Measurements from ENCODE around the gene PHC2.

The PHC2 gene

DNA sequence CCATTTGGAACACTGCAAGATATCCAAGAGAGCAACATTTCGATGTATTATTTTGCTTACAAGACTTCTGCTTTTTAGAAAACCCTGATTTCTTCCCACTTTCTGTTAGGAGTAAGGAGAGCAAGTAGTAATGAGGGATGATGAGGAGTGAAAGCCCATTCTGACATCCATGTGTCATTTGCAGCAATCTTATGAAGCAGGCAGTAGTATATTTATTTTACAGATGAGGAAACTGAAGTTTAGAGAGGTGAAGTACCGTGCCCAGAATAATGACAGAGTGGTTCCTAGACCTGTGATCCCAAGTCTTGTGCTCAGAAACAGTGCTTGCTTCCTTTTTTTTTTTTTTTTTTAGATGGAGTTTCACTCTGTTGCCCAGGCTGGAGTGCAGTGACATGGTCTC lies 34.4 kb upstream of the PHC2 start:
- no peak for TF ChIP-seq ISL1 (CRISPR knock-in tag; IDR thresholded peaks at IDR 0.05)
- no peak for TF ChIP-seq ZNF8 (CRISPR knock-in tag; IDR thresholded peaks at IDR 0.05)
- no peak for TF ChIP-seq PPARA (CRISPR knock-in tag; IDR thresholded peaks at IDR 0.05; ENCODE audit: borderline replicate concordance)
- TF ChIP-seq TCF4 (CRISPR knock-in tag; IDR thresholded peaks at IDR 0.05; ENCODE audit: borderline replicate concordance) = no peak
- TF ChIP-seq, protein P1, sequence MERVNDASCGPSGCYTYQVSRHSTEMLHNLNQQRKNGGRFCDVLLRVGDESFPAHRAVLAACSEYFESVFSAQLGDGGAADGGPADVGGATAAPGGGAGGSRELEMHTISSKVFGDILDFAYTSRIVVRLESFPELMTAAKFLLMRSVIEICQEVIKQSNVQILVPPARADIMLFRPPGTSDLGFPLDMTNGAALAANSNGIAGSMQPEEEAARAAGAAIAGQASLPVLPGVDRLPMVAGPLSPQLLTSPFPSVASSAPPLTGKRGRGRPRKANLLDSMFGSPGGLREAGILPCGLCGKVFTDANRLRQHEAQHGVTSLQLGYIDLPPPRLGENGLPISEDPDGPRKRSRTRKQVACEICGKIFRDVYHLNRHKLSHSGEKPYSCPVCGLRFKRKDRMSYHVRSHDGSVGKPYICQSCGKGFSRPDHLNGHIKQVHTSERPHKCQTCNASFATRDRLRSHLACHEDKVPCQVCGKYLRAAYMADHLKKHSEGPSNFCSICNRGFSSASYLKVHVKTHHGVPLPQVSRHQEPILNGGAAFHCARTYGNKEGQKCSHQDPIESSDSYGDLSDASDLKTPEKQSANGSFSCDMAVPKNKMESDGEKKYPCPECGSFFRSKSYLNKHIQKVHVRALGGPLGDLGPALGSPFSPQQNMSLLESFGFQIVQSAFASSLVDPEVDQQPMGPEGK (CRISPR knock-in tag; IDR thresholded peaks at IDR 0.05; ENCODE audit: borderline replicate concordance) = no peak
- no peak for ATAC-seq

DNA sequence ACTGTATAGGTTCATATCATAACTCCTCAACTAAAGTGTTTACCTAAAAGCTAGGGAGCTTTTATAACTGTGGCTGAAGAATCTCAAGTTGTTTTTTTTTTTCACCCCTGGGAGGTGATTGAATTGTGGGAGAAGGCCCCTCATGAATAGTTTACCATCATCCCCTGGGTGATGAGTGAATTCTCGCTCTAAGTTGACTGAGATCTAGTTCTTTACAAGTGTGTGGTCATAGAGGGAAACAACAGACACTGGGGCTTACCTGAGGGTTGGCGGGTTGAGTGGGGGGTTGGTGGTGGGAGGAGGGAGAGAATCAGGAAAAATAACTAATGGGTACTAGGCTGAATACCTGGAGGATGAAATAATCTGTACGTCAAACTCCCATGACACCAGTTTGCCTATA lies 33.7 kb upstream of the PHC2 start:
- TF ChIP-seq ZNF565 (CRISPR knock-in tag; conservative IDR thresholded peaks at IDR 0.05; ENCODE audit: low read depth) = no peak
- no peak for ATAC-seq

DNA sequence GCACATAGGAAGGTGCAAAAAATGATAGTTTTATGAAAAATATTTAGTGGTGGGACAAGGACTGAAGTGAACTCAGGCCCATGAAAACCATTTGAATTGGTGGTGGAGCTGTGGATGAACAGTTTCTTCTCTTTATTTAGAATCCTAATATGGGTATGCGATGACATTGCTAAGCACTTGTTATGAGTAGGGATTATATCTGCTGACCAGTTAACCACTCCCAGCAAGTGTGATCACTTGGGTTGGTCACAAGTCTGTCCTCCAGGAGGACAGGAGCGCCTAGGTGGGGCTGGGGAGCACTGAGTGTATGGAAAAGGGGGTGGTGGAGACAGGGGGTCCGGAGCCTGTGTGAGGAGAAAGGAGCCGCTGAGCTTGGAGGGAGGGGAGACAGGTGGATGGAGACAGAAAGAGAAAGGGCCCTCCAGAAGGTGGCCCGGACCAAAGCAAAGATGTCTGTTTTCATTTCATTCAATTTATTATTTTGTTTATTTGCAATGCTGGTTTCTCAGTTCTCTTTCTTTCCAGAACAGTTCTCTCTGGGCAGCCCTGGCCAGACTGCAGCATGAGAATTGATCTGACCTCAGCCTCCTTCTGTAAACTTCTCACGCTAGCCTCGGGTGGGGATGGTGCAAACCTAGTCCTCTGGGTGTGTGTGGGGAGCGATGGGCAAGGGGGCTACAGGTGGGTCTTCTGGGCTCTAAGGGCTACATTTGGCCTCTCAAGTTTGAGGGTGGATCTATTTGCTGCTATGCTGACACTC lies 31.7 kb upstream of the PHC2 start:
- no peak for ATAC-seq
- TF ChIP-seq ZC3H10 (CRISPR knock-in tag; IDR thresholded peaks at IDR 0.05) = no peak
- no peak for TF ChIP-seq PPARA (CRISPR knock-in tag; IDR thresholded peaks at IDR 0.05; ENCODE audit: borderline replicate concordance)
- TF ChIP-seq ZNF70 (CRISPR knock-in tag; IDR thresholded peaks at IDR 0.05) = no peak
- TF ChIP-seq TOX (CRISPR knock-in tag; IDR thresholded peaks at IDR 0.05; ENCODE audit: borderline replicate concordance) = no peak
- TF ChIP-seq CSDC2 (CRISPR knock-in tag; IDR thresholded peaks at IDR 0.05) = no peak
- TF ChIP-seq, protein P1 (CRISPR knock-in tag; IDR thresholded peaks at IDR 0.05; ENCODE audit: borderline replicate concordance) = no peak
- TF ChIP-seq ARNTL (CRISPR knock-in tag; IDR thresholded peaks at IDR 0.05; ENCODE audit: borderline replicate concordance, low read depth) = no peak
- no peak for TF ChIP-seq OSR1 (CRISPR knock-in tag; IDR thresholded peaks at IDR 0.05)
- TF ChIP-seq, protein P2, sequence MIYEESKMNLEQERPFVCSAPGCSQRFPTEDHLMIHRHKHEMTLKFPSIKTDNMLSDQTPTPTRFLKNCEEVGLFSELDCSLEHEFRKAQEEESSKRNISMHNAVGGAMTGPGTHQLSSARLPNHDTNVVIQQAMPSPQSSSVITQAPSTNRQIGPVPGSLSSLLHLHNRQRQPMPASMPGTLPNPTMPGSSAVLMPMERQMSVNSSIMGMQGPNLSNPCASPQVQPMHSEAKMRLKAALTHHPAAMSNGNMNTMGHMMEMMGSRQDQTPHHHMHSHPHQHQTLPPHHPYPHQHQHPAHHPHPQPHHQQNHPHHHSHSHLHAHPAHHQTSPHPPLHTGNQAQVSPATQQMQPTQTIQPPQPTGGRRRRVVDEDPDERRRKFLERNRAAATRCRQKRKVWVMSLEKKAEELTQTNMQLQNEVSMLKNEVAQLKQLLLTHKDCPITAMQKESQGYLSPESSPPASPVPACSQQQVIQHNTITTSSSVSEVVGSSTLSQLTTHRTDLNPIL (CRISPR knock-in tag; IDR thresholded peaks at IDR 0.05; ENCODE audit: low read depth) = no peak
- TF ChIP-seq ISL1 (CRISPR knock-in tag; IDR thresholded peaks at IDR 0.05) = no peak
- no peak for TF ChIP-seq ZFP3 (CRISPR knock-in tag; IDR thresholded peaks at IDR 0.05)
- no peak for TF ChIP-seq SNAI2 (CRISPR knock-in tag; IDR thresholded peaks at IDR 0.05)
- no peak for TF ChIP-seq RARB (CRISPR knock-in tag; IDR thresholded peaks at IDR 0.05)
- TF ChIP-seq ZFP30 (CRISPR knock-in tag; IDR thresholded peaks at IDR 0.05) = no peak
- TF ChIP-seq ESRRG (CRISPR knock-in tag; IDR thresholded peaks at IDR 0.05) = no peak
- no peak for TF ChIP-seq ZNF565 (CRISPR knock-in tag; conservative IDR thresholded peaks at IDR 0.05; ENCODE audit: low read depth)
- TF ChIP-seq, protein P3, sequence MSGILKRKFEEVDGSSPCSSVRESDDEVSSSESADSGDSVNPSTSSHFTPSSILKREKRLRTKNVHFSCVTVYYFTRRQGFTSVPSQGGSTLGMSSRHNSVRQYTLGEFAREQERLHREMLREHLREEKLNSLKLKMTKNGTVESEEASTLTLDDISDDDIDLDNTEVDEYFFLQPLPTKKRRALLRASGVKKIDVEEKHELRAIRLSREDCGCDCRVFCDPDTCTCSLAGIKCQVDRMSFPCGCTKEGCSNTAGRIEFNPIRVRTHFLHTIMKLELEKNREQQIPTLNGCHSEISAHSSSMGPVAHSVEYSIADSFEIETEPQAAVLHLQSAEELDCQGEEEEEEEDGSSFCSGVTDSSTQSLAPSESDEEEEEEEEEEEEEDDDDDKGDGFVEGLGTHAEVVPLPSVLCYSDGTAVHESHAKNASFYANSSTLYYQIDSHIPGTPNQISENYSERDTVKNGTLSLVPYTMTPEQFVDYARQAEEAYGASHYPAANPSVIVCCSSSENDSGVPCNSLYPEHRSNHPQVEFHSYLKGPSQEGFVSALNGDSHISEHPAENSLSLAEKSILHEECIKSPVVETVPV (CRISPR knock-in tag; IDR thresholded peaks at IDR 0.05) = no peak

DNA sequence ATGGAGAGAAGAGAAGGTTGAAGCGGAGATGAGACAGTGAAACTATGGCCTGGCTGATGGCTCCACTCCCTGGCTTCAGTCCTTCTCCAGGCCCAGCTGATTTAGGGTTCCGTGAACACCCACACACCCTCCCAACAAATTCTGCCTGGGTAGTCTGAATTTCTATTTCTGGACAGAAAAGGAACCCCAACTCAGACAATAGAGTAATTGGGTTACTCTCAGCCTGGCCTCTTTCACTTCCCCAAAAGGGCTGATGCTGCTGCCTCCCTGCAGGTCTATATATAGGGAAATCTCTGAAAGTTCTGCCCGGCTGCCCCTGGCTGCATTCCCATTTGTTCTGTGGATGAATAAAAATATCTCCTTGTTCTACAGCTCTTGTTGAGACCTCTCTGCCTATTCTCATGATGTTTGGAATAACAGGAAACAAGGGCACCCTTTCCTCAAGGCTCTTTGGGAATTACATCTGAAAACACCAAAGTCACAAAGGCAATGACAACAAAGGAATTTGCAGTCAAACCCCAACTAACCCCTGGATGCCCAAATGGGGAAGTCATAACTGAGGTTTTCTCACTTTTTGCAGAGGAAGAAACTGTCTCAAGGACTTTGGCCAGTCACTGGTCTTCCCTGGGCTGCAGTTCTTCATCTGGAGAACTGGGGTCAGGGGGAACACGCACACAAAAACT lies 30.2 kb upstream of the PHC2 start:
- no peak for ATAC-seq
- TF ChIP-seq, protein P4, sequence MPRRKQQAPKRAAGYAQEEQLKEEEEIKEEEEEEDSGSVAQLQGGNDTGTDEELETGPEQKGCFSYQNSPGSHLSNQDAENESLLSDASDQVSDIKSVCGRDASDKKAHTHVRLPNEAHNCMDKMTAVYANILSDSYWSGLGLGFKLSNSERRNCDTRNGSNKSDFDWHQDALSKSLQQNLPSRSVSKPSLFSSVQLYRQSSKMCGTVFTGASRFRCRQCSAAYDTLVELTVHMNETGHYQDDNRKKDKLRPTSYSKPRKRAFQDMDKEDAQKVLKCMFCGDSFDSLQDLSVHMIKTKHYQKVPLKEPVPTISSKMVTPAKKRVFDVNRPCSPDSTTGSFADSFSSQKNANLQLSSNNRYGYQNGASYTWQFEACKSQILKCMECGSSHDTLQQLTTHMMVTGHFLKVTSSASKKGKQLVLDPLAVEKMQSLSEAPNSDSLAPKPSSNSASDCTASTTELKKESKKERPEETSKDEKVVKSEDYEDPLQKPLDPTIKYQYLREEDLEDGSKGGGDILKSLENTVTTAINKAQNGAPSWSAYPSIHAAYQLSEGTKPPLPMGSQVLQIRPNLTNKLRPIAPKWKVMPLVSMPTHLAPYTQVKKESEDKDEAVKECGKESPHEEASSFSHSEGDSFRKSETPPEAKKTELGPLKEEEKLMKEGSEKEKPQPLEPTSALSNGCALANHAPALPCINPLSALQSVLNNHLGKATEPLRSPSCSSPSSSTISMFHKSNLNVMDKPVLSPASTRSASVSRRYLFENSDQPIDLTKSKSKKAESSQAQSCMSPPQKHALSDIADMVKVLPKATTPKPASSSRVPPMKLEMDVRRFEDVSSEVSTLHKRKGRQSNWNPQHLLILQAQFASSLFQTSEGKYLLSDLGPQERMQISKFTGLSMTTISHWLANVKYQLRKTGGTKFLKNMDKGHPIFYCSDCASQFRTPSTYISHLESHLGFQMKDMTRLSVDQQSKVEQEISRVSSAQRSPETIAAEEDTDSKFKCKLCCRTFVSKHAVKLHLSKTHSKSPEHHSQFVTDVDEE (CRISPR knock-in tag; IDR thresholded peaks at IDR 0.05) = no peak
- TF ChIP-seq, protein P5, sequence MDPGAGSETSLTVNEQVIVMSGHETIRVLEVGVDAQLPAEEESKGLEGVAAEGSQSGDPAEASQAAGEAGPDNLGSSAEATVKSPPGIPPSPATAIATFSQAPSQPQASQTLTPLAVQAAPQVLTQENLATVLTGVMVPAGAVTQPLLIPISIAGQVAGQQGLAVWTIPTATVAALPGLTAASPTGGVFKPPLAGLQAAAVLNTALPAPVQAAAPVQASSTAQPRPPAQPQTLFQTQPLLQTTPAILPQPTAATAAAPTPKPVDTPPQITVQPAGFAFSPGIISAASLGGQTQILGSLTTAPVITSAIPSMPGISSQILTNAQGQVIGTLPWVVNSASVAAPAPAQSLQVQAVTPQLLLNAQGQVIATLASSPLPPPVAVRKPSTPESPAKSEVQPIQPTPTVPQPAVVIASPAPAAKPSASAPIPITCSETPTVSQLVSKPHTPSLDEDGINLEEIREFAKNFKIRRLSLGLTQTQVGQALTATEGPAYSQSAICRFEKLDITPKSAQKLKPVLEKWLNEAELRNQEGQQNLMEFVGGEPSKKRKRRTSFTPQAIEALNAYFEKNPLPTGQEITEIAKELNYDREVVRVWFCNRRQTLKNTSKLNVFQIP (CRISPR knock-in tag; IDR thresholded peaks at IDR 0.05; ENCODE audit: borderline replicate concordance, low read depth) = no peak
- no peak for TF ChIP-seq TOX (CRISPR knock-in tag; IDR thresholded peaks at IDR 0.05; ENCODE audit: borderline replicate concordance)
- no peak for TF ChIP-seq ZC3H10 (CRISPR knock-in tag; IDR thresholded peaks at IDR 0.05)
